Osteoblast (primary cell): ENCODE data around the gene PLP1. TPM values are rescaled to one million over a fixed set of nuclear protein-coding genes. Genes with fewer than 3 reads are reported as not detected.
"Not testable (repeated sequence)": the region's sequence is repeated elsewhere in the genome, so short reads cannot be mapped to it uniquely, and the experiment has no call there.

Experiments used
- DNase-seq: peaks from one replicate; pipeline ENCODE4 v3.0.0; 2011; ENCODE audit warnings: low spot score, mixed read lengths; ENCODE audit not compliant: insufficient read length; ENCODE audit errors: missing footprints
- H2AFZ ChIP-seq: 2 replicates; pipeline ENCODE4 v1.6.0; 2011; ENCODE audit warnings: mild to moderate bottlenecking, low read length
- H3K27ac ChIP-seq: 2 replicates; pipeline ENCODE4 v1.5.1; 2011; ENCODE audit warnings: mild to moderate bottlenecking, low read depth, low read length, moderate library complexity
- H3K27me3 ChIP-seq: 2 replicates; pipeline ENCODE4 v1.6.0; 2012; ENCODE audit warnings: mild to moderate bottlenecking, control low read depth, inconsistent platforms, low read length, moderate library complexity; ENCODE audit not compliant: insufficient read depth
- H3K36me3 ChIP-seq: 2 replicates; pipeline ENCODE4 v1.5.1; 2011; ENCODE audit warnings: mild to moderate bottlenecking, low read length, control low read depth, moderate library complexity; ENCODE audit not compliant: insufficient read depth
- H3K4me1 ChIP-seq: 2 replicates; pipeline ENCODE4 v1.5.1; 2011; ENCODE audit warnings: mild to moderate bottlenecking, low read length, control low read depth, moderate library complexity; ENCODE audit not compliant: insufficient read depth
- H3K4me2 ChIP-seq: 2 replicates; pipeline ENCODE4 v1.6.0; 2011; ENCODE audit warnings: mild to moderate bottlenecking, low read length; ENCODE audit not compliant: insufficient read depth
- H3K4me3 ChIP-seq: fragments of 200-600 bp; sonication (generic); 3 replicates; pipeline ENCODE4 v1.5.1; 2012; ENCODE audit warnings: mild to moderate bottlenecking, low read length, inconsistent platforms; ENCODE audit not compliant: insufficient read depth
- H3K79me2 ChIP-seq: 2 replicates; pipeline ENCODE4 v1.6.0; 2012; ENCODE audit warnings: mild to moderate bottlenecking, low read length, control low read depth, inconsistent platforms; ENCODE audit not compliant: insufficient read depth
- H3K9me3 ChIP-seq: 2 replicates; pipeline ENCODE4 v1.5.1; 2011; ENCODE audit warnings: low read depth, low read length, control low read depth
- H4K20me1 ChIP-seq: 2 replicates; pipeline ENCODE4 v1.6.0; 2012; ENCODE audit warnings: mild to moderate bottlenecking, low read length, control low read depth; ENCODE audit not compliant: insufficient read depth
- CTCF ChIP-seq: IDR thresholded peaks from 2 replicates; pipeline ENCODE4 v1.5.1; 2011; ENCODE audit warnings: mild to moderate bottlenecking, low read depth, low read length, moderate library complexity; ENCODE audit errors: extremely low read depth
- total RNA-seq: library from RNA; depleted of rRNA; stranded (reverse); fragments of >200 nt; gene quantifications from 2 replicates; pipeline ENCODE4 v1.2.3, GENCODE V29; 2012

PLP1 gene
- total RNA-seq, 1 donor = 0.36 TPM

- Histone ChIP-seq H3K4me2 (no peak overlapping the region), H3K27ac (no peak overlapping the region), H3K79me2 (no peaks in the 10 kb centered on the region), H3K4me1 (no peaks in the 10 kb centered on the region), H2AFZ (no peak overlapping the region), H3K4me3 (no peak overlapping the region), H3K27me3 (peaks cover 15% of the 10 kb centered on the region), H4K20me1 (no peaks in the 10 kb centered on the region), H3K9me3 (no peaks in the 10 kb centered on the region), H3K36me3 (no peaks in the 10 kb centered on the region)
- TF ChIP-seq CTCF = no peak
- DNase-seq = no peak
Measured at GRCh38 chrX:103800318-103800717, 23.7 kb downstream of the PLP1 start.

- Histone ChIP-seq H3K9me3 (no peaks in the 10 kb centered on the region), H3K4me2 (no peak overlapping the region), H3K27ac (no peak overlapping the region), H4K20me1 (no peaks in the 10 kb centered on the region), H3K4me3 (no peak overlapping the region), H3K79me2 (no peaks in the 10 kb centered on the region), H2AFZ (no peak overlapping the region), H3K4me1 (no peaks in the 10 kb centered on the region), H3K27me3 (peaks cover 20% of the 10 kb centered on the region), H3K36me3 (no peaks in the 10 kb centered on the region)
- no peak for TF ChIP-seq CTCF
- no peak for DNase-seq
Measured at GRCh38 chrX:103805860-103806259, 29.2 kb downstream of the PLP1 start.

GRCh38 chrX:103806862-103807474 lies 30.3 kb downstream of the PLP1 start:
- H4K20me1 ChIP-seq = no peaks in the 10 kb centered on the region
- H3K9me3 ChIP-seq = no peaks in the 10 kb centered on the region
- TF ChIP-seq CTCF = no peak
- no peaks in the 10 kb centered on the region for H3K36me3 ChIP-seq
- H3K4me3 ChIP-seq = no peak overlapping the region
- H3K79me2 ChIP-seq = no peaks in the 10 kb centered on the region
- DNase-seq = no peak
- no peaks in the 10 kb centered on the region for H3K4me1 ChIP-seq
- H3K4me2 ChIP-seq = no peak overlapping the region
- peaks cover 20% of the 10 kb centered on the region for H3K27me3 ChIP-seq
- H2AFZ ChIP-seq = no peak overlapping the region
- H3K27ac ChIP-seq = no peak overlapping the region

- DNase-seq = no peak
- peaks cover 19% of the 10 kb centered on the region for H3K27me3 ChIP-seq
Measured at GRCh38 chrX:103811858-103812257, 35.2 kb downstream of the PLP1 start.

GRCh38 chrX:103817101-103817500 lies 40.5 kb downstream of the PLP1 start:
- not testable (repeated sequence) for H3K36me3 ChIP-seq, H3K4me2 ChIP-seq, DNase-seq, H3K27me3 ChIP-seq, H3K9me3 ChIP-seq, H3K27ac ChIP-seq, H3K4me1 ChIP-seq, H2AFZ ChIP-seq, H4K20me1 ChIP-seq, H3K79me2 ChIP-seq, H3K4me3 ChIP-seq

More at GRCh38 chrX:103811858-103812257, 35.2 kb downstream of the PLP1 start:
- no peaks in the 10 kb centered on the region for H3K36me3 ChIP-seq
- no peaks in the 10 kb centered on the region for H3K4me1 ChIP-seq
- TF ChIP-seq CTCF = no peak
- H3K4me2 ChIP-seq = no peak overlapping the region
- no peak overlapping the region for H3K27ac ChIP-seq
- no peak overlapping the region for H3K4me3 ChIP-seq
- H2AFZ ChIP-seq = no peak overlapping the region
- no peaks in the 10 kb centered on the region for H3K9me3 ChIP-seq
- H3K79me2 ChIP-seq = no peaks in the 10 kb centered on the region
- no peaks in the 10 kb centered on the region for H4K20me1 ChIP-seq
